ENCODE results near the gene PRR14. TPM values are rescaled to one million over a fixed set of nuclear protein-coding genes. Genes with fewer than 3 reads are reported as not detected.

Gene PRR14
- total and polyA plus RNA-seq, 2 of the 8 experiments (the other 6 are each of a cell fraction or from before 2014, with no cell fraction given): 3.6 to 16.1 TPM

GRCh38 chr16:30667361-30667905 is 16.7 kb downstream of the PRR14 start:
- 87% methylated on average over 11 of the region's 11 CpGs; no CpG with 5 or more reads in 1 of the 2 experiments for WGBS, 2 experiments (ENCODE audit: extremely low coverage in 1 of 2, insufficient coverage in 1 of 2, insufficient read length in 1 of 2, insufficient replicate concordance in 2 of 2, low coverage in 1 of 2, low lambda C conversion rate in 2 of 2, missing lambda C conversion rate in 1 of 2)
- Histone ChIP-seq H2BK12ac (ENCODE audit: low read depth, low read length) (no peak overlapping the region), H2BK15ac (ENCODE audit: low read length) (no peak overlapping the region), H3K4me1 (replicated peaks in 1 of 4; ENCODE audit: control insufficient read depth in 3 of 4, insufficient read depth in 4 of 4, low read length in 3 of 4) (no peaks in the 10 kb centered on the region), H3K79me2 (ENCODE audit: control insufficient read depth in 1 of 2, insufficient read depth in 2 of 2, low read length in 2 of 2) (no peaks in the 10 kb centered on the region), H4K5ac (ENCODE audit: insufficient read length, low read depth, low read length) (no peak overlapping the region), H4K8ac (ENCODE audit: extremely low read depth, insufficient read depth, low read length) (no peak overlapping the region; the same call in 1 of the 2 replicates), H3K79me1 (ENCODE audit: low read depth, low read length) (no peaks in the 10 kb centered on the region), H3K23me2 (ENCODE audit: low read depth, low read length) (no peaks in the 10 kb centered on the region), H3K23ac (ENCODE audit: insufficient read length) (no peak overlapping the region), H2BK5ac (ENCODE audit: low read depth, low read length) (no peak overlapping the region), H3K36me3 (ENCODE audit: control insufficient read depth in 2 of 4, insufficient read depth in 4 of 4, low read length in 3 of 4) (peaks cover 0 to 19% (median 2%) of the 10 kb centered on the region in 4 experiments; a peak in 5 of 8 replicates), H3K27me3 (replicated peaks in 1 of 4; ENCODE audit: control insufficient read depth in 3 of 4, extremely low read depth in 1 of 4, insufficient read depth in 3 of 4, low read length in 3 of 4) (peaks cover 29 to 84% (median 59%) of the 10 kb centered on the region in 4 experiments), H3K9ac (replicated peaks in 1 of 4; ENCODE audit: extremely low read depth in 1 of 4, low read depth in 3 of 4, low read length in 3 of 4) (no peak overlapping the region), H2BK120ac (replicated peaks; ENCODE audit: low read depth, low read length) (no peak overlapping the region), H3K4me2 (ENCODE audit: insufficient read depth in 1 of 2, low read depth in 2 of 2, low read length in 2 of 2) (no peak overlapping the region), H3K4me3 (ENCODE audit: extremely low read depth in 1 of 4, insufficient read depth in 2 of 4, low read depth in 3 of 4, low read length in 4 of 4) (no peak overlapping the region), H3K4ac (replicated peaks; ENCODE audit: insufficient read length, low read depth, low read length) (no peak overlapping the region), H2AFZ (ENCODE audit: low read length) (no peak overlapping the region), H3K56ac (replicated peaks; ENCODE audit: insufficient read length, low read depth, low read length) (no peak overlapping the region), H4K91ac (replicated peaks; ENCODE audit: insufficient read length, low read length) (no peak overlapping the region), H3K27ac (ENCODE audit: low read depth, low read length) (no peak overlapping the region), H3K9me3 (ENCODE audit: insufficient read depth in 2 of 2, low read depth in 1 of 2, low read length in 1 of 2) (no peaks in the 10 kb centered on the region), H3K18ac (ENCODE audit: extremely low read depth, low read length) (no peak overlapping the region), H4K20me1 (replicated peaks in 1 of 2; ENCODE audit: control insufficient read depth in 1 of 2, insufficient read depth in 2 of 2, low read length in 2 of 2) (peaks cover 14 to 46% of the 10 kb centered on the region in 2 experiments), H2BK20ac (ENCODE audit: low read length) (no peak overlapping the region), H3K14ac (ENCODE audit: insufficient read length) (no peak overlapping the region), H2AK5ac (ENCODE audit: low read depth, low read length) (no peak overlapping the region)
- FAIRE-seq (no peak), DNase-seq (ENCODE audit: low read depth in 1 of 2, low spot score in 2 of 2) (no peak)
- ChIA-PET POLR2A (ENCODE audit: partially characterized antibody) (interaction anchor here (1.5 kb wide), 1 partner anchor 10 kb away, joined by 4 read pairs; no protein-coding TSS in a partner anchor), CTCF (ENCODE audit: partially characterized antibody) (interaction anchor here (1.0 to 2.7 kb wide), 4 partner anchors 15 to 27 kb away, joined by 3 to 12 read pairs (median 3); no protein-coding TSS in a partner anchor)
- TF ChIP-seq PHF8 (conservative IDR thresholded peaks at IDR 0.05; ENCODE audit: low read depth, low read length): no peak
- no peak for TF ChIP-seq JUND (IDR thresholded peaks at IDR 0.05; ENCODE audit: low read length)
- TF ChIP-seq TAF1 (IDR thresholded peaks at IDR 0.05; ENCODE audit: low read depth, low read length): no peak
- TF ChIP-seq EZH2 (IDR thresholded peaks at IDR 0.05; ENCODE audit: low read depth, low read length, severe bottlenecking): no peak
- no peak for TF ChIP-seq NRF1 (IDR thresholded peaks at IDR 0.05; ENCODE audit: low read depth, low read length)
- no peak for TF ChIP-seq SUZ12 (IDR thresholded peaks at IDR 0.05; ENCODE audit: low read length)
- no peak for TF ChIP-seq RXRA (IDR thresholded peaks at IDR 0.05; ENCODE audit: insufficient read depth, low read depth, low read length)
- TF ChIP-seq BACH1 (IDR thresholded peaks at IDR 0.05; ENCODE audit: low read length): no peak
- no peak for TF ChIP-seq KDM5A (IDR thresholded peaks at IDR 0.05; ENCODE audit: low read length)
- TF ChIP-seq, protein P1, sequence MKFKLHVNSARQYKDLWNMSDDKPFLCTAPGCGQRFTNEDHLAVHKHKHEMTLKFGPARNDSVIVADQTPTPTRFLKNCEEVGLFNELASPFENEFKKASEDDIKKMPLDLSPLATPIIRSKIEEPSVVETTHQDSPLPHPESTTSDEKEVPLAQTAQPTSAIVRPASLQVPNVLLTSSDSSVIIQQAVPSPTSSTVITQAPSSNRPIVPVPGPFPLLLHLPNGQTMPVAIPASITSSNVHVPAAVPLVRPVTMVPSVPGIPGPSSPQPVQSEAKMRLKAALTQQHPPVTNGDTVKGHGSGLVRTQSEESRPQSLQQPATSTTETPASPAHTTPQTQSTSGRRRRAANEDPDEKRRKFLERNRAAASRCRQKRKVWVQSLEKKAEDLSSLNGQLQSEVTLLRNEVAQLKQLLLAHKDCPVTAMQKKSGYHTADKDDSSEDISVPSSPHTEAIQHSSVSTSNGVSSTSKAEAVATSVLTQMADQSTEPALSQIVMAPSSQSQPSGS (IDR thresholded peaks at IDR 0.05; ENCODE audit: low read length): no peak
- TF ChIP-seq, protein P2, sequence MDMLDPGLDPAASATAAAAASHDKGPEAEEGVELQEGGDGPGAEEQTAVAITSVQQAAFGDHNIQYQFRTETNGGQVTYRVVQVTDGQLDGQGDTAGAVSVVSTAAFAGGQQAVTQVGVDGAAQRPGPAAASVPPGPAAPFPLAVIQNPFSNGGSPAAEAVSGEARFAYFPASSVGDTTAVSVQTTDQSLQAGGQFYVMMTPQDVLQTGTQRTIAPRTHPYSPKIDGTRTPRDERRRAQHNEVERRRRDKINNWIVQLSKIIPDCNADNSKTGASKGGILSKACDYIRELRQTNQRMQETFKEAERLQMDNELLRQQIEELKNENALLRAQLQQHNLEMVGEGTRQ (IDR thresholded peaks at IDR 0.05; ENCODE audit: low read length): no peak

Measured in H1 (cell line).